A204.1 (cell line): ENCODE measurements around the gene IGF2BP3.
"Not testable (repeated sequence)": the region's sequence is repeated elsewhere in the genome, so short reads cannot be mapped to it uniquely, and the experiment has no call there.

ENCODE experiments used
- FAIRE-seq: peaks from 2 replicates; lab custom pipeline; 2012; peaks lifted over from hg19 to GRCh38; lab: Jason Lieb, UNC

Gene IGF2BP3

GRCh38 chr7:23422384-23422783, 47.9 kb downstream of the IGF2BP3 start:
- no peak for FAIRE-seq

GRCh38 chr7:23419845-23420244, 50.4 kb downstream of the IGF2BP3 start:
- FAIRE-seq = no peak

DNA sequence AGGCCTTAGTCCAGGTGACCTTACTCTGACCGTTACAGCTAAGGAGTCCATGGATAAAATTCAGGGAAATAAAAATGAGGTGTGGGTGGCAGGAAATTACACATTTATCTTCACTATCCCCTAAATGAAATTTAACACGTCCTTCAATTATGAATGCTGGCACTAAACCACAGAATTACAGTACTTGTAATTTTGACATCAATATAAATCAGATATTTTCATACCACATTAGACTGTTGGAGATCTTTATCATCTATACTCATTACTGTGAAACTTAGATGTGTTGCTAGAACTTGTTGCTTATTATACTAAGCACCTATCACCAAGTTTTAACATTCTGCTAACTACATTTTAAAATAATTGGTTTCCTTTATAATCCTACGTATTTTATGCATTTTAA, 51.1 kb downstream of the IGF2BP3 start:
- no peak for FAIRE-seq

DNA sequence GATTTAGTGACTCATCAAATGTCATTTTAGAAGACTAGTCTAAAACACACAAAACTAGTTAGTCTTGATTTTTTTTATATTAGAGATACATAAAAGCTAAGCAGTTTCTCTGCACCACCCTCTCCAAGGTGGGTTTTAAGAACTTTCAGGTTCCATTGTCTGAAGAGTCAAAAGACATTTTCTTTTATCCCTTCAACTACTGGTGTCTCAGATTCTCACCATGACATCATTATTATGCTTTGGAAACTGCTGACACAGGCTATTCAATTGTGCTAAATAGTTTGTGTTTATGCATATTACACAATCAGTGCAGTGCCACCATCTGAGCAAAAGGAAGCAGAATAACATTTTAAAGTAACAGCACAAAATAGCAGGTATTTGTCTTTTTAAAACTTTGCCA, 52.2 kb downstream of the IGF2BP3 start:
- no peak for FAIRE-seq

DNA sequence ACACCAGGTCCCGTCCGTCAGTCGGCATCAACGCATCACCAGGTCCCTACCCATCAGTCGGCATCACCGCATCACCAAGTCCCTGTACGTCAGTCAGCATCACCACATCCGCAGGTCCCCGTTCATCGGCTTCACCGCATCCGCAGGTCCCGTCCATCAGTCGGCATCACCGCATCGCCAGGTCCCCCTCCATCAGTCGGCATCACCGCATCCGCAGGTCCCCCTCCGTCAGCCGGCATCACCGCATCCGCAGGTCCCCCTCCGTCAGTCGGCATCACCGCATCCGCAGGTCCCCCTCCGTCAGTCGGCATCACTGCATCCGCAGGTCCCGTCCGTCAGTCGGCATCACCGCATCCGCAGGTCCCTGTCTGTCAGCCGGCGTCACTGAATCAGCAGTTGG, 55.1 kb downstream of the IGF2BP3 start:
- no peak for FAIRE-seq

GRCh38 chr7:23410446-23411183, 59.7 kb downstream of the IGF2BP3 start:
- FAIRE-seq = no peak

DNA sequence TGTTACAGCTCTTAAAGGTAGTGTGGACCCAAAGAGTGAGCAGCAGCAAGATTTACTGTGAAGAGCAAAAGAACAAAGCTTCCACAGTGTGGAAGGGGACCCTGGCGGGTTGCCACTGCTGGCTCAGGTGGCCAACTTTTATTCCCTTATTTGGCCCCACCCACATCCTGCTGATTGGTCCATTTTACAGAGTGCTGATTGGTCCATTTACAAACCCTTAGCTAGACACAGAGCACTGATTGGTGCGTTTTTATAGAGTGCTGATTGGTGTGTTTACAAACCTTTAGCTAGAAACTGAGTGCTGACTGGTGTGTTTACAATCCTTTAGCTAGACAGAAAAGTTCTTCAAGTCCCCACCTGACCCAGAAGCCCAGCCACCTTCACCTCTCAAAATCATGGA, 63.7 kb downstream of the IGF2BP3 start:
- FAIRE-seq = not testable (repeated sequence)

DNA sequence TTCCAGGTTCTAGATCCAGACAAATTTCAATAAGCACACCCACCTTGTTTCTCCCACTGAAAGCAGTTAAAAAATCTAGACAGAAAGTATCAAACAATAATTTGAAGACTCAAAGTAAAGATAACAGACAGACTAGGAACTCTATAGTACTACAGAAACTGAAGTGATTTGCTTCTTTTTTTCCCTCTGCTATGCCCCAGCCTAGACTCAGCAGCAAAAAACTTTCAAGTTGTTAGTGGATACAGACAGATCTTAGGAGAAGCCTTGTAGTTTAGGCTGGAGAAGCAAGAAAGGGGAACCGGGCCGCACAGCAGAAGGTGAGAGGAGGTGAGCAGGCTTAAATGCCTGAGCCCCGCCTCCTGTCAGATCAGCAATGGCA, 65.1 kb downstream of the IGF2BP3 start:
- no peak for FAIRE-seq

DNA sequence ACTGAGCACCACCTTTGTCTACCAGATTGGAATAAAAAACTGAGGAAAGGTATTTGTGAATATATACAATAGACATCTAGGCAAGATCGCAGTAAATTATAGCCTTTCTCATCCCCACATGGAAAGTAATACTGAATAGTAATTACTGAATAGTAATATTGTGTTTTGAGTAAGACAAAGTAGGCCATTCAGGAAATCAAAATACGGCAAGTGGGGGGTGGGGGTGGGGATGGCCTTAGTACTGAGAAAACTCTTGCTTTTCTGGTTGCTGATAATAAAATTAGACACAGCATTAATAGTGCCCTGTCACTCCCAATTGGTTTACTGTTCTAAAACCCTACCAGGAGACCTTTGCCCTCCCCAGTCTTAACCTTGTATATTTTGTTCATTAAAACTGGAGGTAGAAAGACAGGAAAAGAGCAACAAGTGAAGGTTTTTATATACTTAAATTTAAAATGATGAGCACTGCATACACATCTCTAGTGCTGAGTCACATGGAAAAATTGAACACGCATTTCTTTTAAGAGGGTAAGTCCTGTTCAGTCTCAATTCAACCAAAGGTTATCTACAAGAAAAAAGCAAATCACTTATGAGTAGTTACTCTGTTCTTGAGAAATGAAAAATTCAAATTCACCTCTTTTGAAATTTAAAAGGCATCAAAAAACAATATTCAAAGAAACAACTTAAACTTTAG, 65.6 kb downstream of the IGF2BP3 start:
- FAIRE-seq = no peak

- no peak for FAIRE-seq
Measured at GRCh38 chr7:23403970-23404369, 66.3 kb downstream of the IGF2BP3 start.

DNA sequence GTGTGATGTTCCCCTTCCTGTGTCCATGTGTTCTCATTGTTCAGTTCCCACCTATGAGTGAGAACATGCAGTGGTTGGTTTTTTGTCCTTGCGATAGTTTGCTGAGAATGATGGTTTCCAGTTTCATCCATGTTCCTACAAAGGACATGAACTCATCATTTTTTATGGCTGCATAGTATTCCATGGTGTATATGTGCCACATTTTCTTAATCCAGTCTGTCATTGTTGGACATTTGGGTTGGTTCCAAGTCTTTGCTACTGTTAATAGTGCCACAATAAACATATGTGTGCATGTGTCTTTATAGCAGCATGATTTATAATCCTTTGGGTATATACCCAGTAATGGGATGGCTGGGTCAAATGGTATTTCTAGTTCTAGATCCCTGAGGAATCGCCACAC, 72.2 kb downstream of the IGF2BP3 start:
- not testable (repeated sequence) for FAIRE-seq

DNA sequence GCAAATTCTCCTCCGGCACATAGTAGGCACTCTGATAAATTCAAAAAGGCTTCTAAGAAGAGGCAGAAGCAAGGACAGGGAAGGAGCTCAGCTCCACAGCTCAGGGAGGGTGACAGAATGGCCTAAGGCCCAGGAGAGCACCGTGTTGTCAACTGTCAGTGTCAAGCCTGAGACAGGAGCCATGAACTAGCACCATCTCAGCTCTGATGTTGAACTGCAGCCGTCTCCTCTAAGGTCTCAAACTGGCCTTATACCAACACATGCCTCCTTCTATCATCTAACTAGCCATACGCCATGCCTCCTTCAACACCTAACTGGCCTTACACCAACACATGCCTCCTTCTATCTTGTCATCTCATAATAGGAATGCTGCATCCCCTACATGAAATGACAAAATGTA, 73.0 kb downstream of the IGF2BP3 start:
- no peak for FAIRE-seq

- FAIRE-seq = no peak
Measured at GRCh38 chr7:23396222-23397015, 73.9 kb downstream of the IGF2BP3 start.

- FAIRE-seq = no peak
Measured at GRCh38 chr7:23394488-23395171, 75.7 kb downstream of the IGF2BP3 start.

- FAIRE-seq = no peak
Measured at GRCh38 chr7:23393636-23394035, 76.7 kb downstream of the IGF2BP3 start.

DNA sequence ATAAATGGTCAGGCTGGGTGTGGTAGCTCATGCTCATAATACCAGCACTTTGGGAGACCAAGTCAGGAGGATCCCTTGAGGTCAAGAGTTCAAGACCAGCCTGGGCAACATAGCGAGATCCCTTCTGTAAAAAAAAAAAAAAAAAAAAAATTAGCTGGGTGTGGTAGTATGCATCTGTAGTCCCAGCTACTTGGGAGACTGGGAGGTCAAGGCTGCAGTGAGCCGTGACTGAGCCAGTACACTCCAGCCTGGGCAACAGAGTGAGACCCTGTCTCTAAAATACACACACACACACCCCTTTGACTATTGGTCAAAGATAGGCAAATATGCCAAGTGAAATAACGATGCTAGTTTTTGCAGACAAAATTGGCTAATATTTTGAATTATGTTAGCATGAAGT, 80.6 kb downstream of the IGF2BP3 start:
- no peak for FAIRE-seq

DNA sequence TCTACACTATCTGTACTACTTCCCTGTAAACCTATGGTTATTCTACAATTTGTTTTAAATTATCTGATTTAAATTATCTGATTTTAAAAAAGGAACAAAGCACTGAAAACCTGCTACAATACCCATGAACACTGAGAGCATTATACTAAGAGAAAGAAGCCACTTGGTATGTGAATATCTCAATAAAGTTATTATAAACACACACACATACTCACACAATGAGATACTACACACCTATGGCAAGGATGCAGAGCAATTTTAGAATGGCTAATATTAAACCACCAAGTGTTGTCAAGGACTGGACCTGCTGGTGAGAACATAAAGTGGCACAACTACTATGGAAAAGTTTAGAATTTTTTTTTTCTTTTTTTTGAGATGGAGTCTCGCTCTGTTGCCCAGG, 82.7 kb downstream of the IGF2BP3 start:
- FAIRE-seq = no peak

- no peak for FAIRE-seq
Measured at GRCh38 chr7:23385140-23385539, 85.2 kb downstream of the IGF2BP3 start.

DNA sequence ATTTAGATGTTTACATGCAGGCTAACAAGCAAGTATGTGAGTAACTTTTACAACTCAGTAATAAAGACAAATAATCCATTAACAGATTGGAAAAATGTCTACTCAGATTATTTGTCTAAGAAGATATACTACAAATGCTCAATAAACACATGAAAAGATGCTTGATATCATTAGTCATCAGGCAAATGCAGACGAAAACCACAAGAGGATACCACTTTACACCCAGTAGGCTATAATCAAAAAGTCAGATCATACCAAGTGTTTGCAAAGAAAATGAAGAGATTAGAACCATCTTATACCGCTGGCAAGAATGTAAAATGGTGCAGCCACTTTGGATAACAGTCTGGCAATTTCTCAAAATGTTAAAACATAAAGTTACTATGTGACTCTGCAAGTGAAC, 87.1 kb downstream of the IGF2BP3 start:
- FAIRE-seq = no peak

- FAIRE-seq = no peak
Measured at GRCh38 chr7:23380961-23381360, 89.3 kb downstream of the IGF2BP3 start.

- no peak for FAIRE-seq
Measured at GRCh38 chr7:23380556-23380955, 89.7 kb downstream of the IGF2BP3 start.

DNA sequence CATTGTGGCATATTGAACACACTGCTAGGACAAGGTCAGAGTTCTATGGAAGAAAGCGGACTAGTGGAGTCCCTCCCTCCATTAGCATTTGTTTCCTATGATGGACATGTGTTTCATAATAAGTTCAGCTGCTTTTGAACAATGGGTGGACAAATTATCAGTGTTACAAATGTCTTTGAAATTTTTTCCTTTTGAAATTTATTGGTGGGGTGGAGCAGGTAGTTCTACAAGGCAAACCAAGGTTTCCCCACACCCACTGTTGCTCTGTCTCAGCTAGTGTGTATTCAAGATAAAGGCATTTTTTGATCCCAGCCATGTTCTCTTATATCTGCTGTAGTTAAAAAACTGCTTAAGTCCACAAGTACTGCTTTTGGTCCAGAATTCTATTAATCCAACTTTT, 91.3 kb downstream of the IGF2BP3 start:
- no peak for FAIRE-seq

DNA sequence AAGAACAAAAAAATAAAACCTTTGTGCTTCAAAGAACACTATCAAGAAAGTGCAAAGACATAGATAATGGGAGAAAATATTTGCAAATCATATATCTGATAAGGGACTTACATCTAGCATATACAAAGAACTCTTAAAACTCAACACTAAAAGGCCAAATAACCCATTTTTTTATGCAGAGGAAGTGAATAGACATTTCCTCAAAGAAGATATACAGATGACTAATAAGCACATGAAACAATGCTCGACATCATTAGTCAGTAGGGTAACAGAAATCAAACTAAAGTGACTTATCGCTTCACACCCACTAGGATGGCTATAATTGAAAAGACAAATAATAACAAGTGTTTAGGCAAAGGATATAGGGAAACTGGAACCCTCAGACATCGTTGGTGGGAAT, 93.2 kb downstream of the IGF2BP3 start:
- no peak for FAIRE-seq
